K562 (cell line): Measurements from ENCODE around the gene TBX10. TPM values are rescaled to one million over a fixed set of nuclear protein-coding genes. Genes with fewer than 3 reads are reported as not detected.

Source experiments
- ATAC-seq: fragments of 200-7000 bp; cut with Tn5 transposase; 3 replicates; pipeline ENCODE4 v1.9.1; 2020; ENCODE audit warnings: moderate library complexity
- BruUV-seq: library from RNA; stranded (reverse); fragments of 400-500 nt; replicated peaks from 2 replicates; lab custom pipeline; 2021; lab: Mats Ljungman, UMichigan
- CTCF ChIA-PET: fragments of 300-600 bp; formaldehyde crosslinking; extraction: SDS; loops from one replicate; lab custom pipeline; 2021; ENCODE audit warnings: low intra/inter-chr PET ratio; lab: Yijun Ruan, JAX
- POLR2A ChIA-PET: fragments of 300-600, 350-650 bp; sonication (Branson Sonifier 250); formaldehyde crosslinking; extraction: SDS; loops from one replicate; lab custom pipeline; 2021; ENCODE audit warnings: antibody characterized with exemption, inconsistent platforms; lab: Yijun Ruan, JAX
- DNase-seq, 4 experiments: peaks; one replicate each; pipeline versions ENCODE4 v3.0.0 to v3.0.0-alpha.2; 2011 to 2018; ENCODE audit warnings: low spot score in 3 of 4, mixed read lengths in 3 of 4; ENCODE audit errors: extremely low read depth in 1 of 4
- FAIRE-seq: peaks from 2 replicates; lab custom pipeline; 2011; peaks lifted over from hg19 to GRCh38; lab: Jason Lieb, UNC
- H2AFZ ChIP-seq: 2 replicates; pipeline ENCODE4 v1.6.0; 2011; ENCODE audit warnings: low read depth, low read length, control low read depth, inconsistent platforms
- H3K27ac ChIP-seq: fragments of 200-600 bp; 3 replicates; pipeline ENCODE4 v1.8.0; 2011; ENCODE audit warnings: low read depth, mild to moderate bottlenecking, control low read depth, inconsistent platforms, low read length, moderate library complexity, mixed read lengths; ENCODE audit errors: extremely low read depth
- H3K27me3 ChIP-seq, 2 experiments: fragments of 300-600 bp in 1 of 2; 2 replicates in 1 of 2; 3 replicates in 1 of 2; pipeline versions ENCODE4 v1.6.0 to v1.8.0; 2011; ENCODE audit warnings: inconsistent platforms in 2 of 2, low read length in 2 of 2, mild to moderate bottlenecking in 1 of 2, mixed read lengths in 1 of 2, moderate library complexity in 1 of 2; ENCODE audit not compliant: control insufficient read depth in 2 of 2, insufficient read depth in 2 of 2
- H3K36me3 ChIP-seq: fragments of 300-600 bp; 3 replicates; pipeline ENCODE4 v1.8.0; 2011; ENCODE audit warnings: mild to moderate bottlenecking, low read length, inconsistent platforms; ENCODE audit not compliant: control insufficient read depth, insufficient read depth
- H3K4me1 ChIP-seq, 2 experiments: fragments of 200-600 bp in 1 of 2; replicated peaks in 1 of 2; 2 replicates in 1 of 2; 3 replicates in 1 of 2; pipeline versions ENCODE4 v1.5.1 to v1.8.0; 2011; ENCODE audit warnings: inconsistent platforms in 2 of 2, low read length in 2 of 2, mild to moderate bottlenecking in 1 of 2, mixed read lengths in 1 of 2, moderate library complexity in 1 of 2; ENCODE audit not compliant: control insufficient read depth in 2 of 2, insufficient read depth in 2 of 2
- H3K4me2 ChIP-seq: 2 replicates; pipeline ENCODE4 v1.6.1; 2011; ENCODE audit warnings: low read length, control low read depth, inconsistent platforms, mixed read lengths; ENCODE audit not compliant: insufficient read depth
- H3K4me3 ChIP-seq: fragments of 200-600 bp; sonication (generic), shearing (Covaris generic); 2 replicates; pipeline ENCODE4 v1.5.1; 2016; ENCODE audit warnings: control low read depth, inconsistent platforms
- H3K79me2 ChIP-seq: fragments of 200-600 bp; 3 replicates; pipeline ENCODE4 v1.8.0; 2011; ENCODE audit warnings: low read length, inconsistent platforms; ENCODE audit not compliant: control insufficient read depth, insufficient read depth
- H3K9ac ChIP-seq, 2 experiments: 2 replicates each; pipeline versions ENCODE4 v1.6.0 to v1.6.1; 2011; ENCODE audit warnings: low read depth in 2 of 2, low read length in 2 of 2, control low read depth in 1 of 2, inconsistent platforms in 1 of 2, mild to moderate bottlenecking in 1 of 2, mixed read lengths in 1 of 2; ENCODE audit not compliant: insufficient read depth in 1 of 2
- H3K9me1 ChIP-seq: one replicate; pipeline ENCODE4 v1.6.0; 2011; ENCODE audit warnings: inconsistent platforms, mild to moderate bottlenecking, low read length, moderate library complexity; ENCODE audit not compliant: control insufficient read depth, insufficient read depth
- H3K9me3 ChIP-seq: replicated peaks from 2 replicates; pipeline ENCODE4 v1.5.1; 2011; ENCODE audit warnings: low read depth, low read length, inconsistent platforms; ENCODE audit not compliant: control insufficient read depth, insufficient read depth
- H4K20me1 ChIP-seq: replicated peaks from 2 replicates; pipeline ENCODE4 v1.6.1; 2011; ENCODE audit warnings: low read length, inconsistent platforms, mixed read lengths; ENCODE audit not compliant: control insufficient read depth, insufficient read depth
- BRD9 ChIP-seq: fragments of 450-650 bp; IDR thresholded peaks from 2 replicates; pipeline ENCODE4 v1.6.1; 2018; ENCODE audit warnings: low read depth; ENCODE audit not compliant: partially characterized antibody
- DDX20 ChIP-seq: fragments of 450-650 bp; IDR thresholded peaks from 2 replicates; pipeline ENCODE4 v1.6.1; 2016; ENCODE audit warnings: missing genetic modification characterization, low read depth, mild to moderate bottlenecking, missing compliant biosample characterization, moderate library complexity
- DPF2 ChIP-seq: fragments of 450-650 bp; IDR thresholded peaks from 2 replicates; pipeline ENCODE4 v1.6.1; 2016
- EWSR1 ChIP-seq: fragments of 450-650 bp; IDR thresholded peaks from 2 replicates; pipeline ENCODE4 v1.6.1; 2018; ENCODE audit warnings: borderline replicate concordance, mild to moderate bottlenecking, low read depth, moderate library complexity; ENCODE audit not compliant: partially characterized antibody
- MLX ChIP-seq, 2 experiments: fragments of 450-650 bp in 1 of 2; sonication (generic) in 1 of 2; formaldehyde crosslinking; conservative IDR thresholded peaks; 2 replicates each; pipeline versions ENCODE4 v1.4.0 to v1.8.1; 2020 to 2022; ENCODE audit warnings: mild to moderate bottlenecking in 1 of 2, missing genetic modification reagents in 1 of 2
- PPARD ChIP-seq: fragments of 250-450 bp; sonication (Bioruptor Pico); IDR thresholded peaks from 2 replicates; pipeline ENCODE4 v1.8.0; 2022; ENCODE audit warnings: inconsistent platforms, mild to moderate bottlenecking, moderate library complexity
- RB1 ChIP-seq: fragments of 450-650 bp; IDR thresholded peaks from 2 replicates; pipeline ENCODE4 v1.6.1; 2017; ENCODE audit warnings: low read depth, mild to moderate bottlenecking
- RBM39 ChIP-seq: fragments of 200-400 bp; formaldehyde crosslinking; optimal IDR thresholded peaks from 2 replicates; pipeline ENCODE3; 2018; ENCODE audit warnings: low read depth, low read length
- SMC3 ChIP-seq: conservative IDR thresholded peaks from 2 replicates; pipeline ENCODE4 v1.6.1; 2011; ENCODE audit warnings: low read depth, low read length, improper control_type of control experiment; ENCODE audit not compliant: insufficient read depth
- ZBTB12 ChIP-seq: fragments of 250-450 bp; sonication (Bioruptor Pico); IDR thresholded peaks from 2 replicates; pipeline ENCODE4 v1.4.0; 2020
- ZNF589 ChIP-seq: fragments of 200-800 bp; sonication (Bioruptor generic); IDR thresholded peaks from 2 replicates; pipeline ENCODE4 v1.6.1; 2016; ENCODE audit warnings: low read depth, missing genetic modification characterization, missing compliant biosample characterization
- ZNF75A ChIP-seq: fragments of 450-650 bp; formaldehyde crosslinking; IDR thresholded peaks from 2 replicates; pipeline ENCODE4 v1.4.0; 2020; ENCODE audit warnings: mild to moderate bottlenecking
- WGBS: fragments of 100-300 bp; shearing (Covaris generic); methylation state at CpG from one replicate; pipeline ENCODE4 v1.1.6; 2016; ENCODE audit warnings: low coverage, mixed read lengths; ENCODE audit not compliant: insufficient coverage; ENCODE audit errors: missing lambda C conversion rate; 5-methylcytosine and 5-hydroxymethylcytosine counted together
- in situ Hi-C: fragments of 300-500 bp; cut with MboI; formaldehyde crosslinking; loops from 4 replicates; pipeline ENCODE4 v1.15.0; 2018; ENCODE audit warnings: inconsistent platforms, mixed read lengths
- intact Hi-C: fragments of 100-400 bp; cut with micrococcal nuclease; formaldehyde crosslinking; loops from 2 replicates; pipeline ENCODE4 v1.14.2; 2022
- polyA plus RNA-seq, 8 experiments: library from polyadenylated mRNA; depleted of rRNA in 4 of 8; stranded (reverse) in 5 of 8; unstranded in 3 of 8; fragments of >200 nt; fragmentation: Nextera tagmentation in 2 of 8; fragmentation: Illumina TruSeq in 1 of 8; extraction: Ambion mirVana in 2 of 8; extraction: Trizol in 1 of 8; gene quantifications; 2 replicates each; pipeline versions ENCODE4 v1.2.1 to v1.2.3, GENCODE V29; 2011 to 2014; ENCODE audit warnings: inconsistent platforms in 1 of 8, missing spikeins in 1 of 8
- total RNA-seq, 7 experiments: library from RNA; depleted of rRNA in 6 of 7; stranded (reverse); fragments of >200 nt in 6 of 7; fragmentation: Illumina TruSeq in 2 of 7; extraction: Trizol in 2 of 7; gene quantifications; 2 replicates each; pipeline versions ENCODE4 v1.2.1 to v1.2.3, GENCODE V29; 2011 to 2021; ENCODE audit warnings: low replicate concordance in 1 of 7

Gene TBX10
- total and polyA plus RNA-seq, 9 of the 15 experiments (the other 6 are each of a cell fraction or from before 2014, with no cell fraction given): not detected

DNA sequence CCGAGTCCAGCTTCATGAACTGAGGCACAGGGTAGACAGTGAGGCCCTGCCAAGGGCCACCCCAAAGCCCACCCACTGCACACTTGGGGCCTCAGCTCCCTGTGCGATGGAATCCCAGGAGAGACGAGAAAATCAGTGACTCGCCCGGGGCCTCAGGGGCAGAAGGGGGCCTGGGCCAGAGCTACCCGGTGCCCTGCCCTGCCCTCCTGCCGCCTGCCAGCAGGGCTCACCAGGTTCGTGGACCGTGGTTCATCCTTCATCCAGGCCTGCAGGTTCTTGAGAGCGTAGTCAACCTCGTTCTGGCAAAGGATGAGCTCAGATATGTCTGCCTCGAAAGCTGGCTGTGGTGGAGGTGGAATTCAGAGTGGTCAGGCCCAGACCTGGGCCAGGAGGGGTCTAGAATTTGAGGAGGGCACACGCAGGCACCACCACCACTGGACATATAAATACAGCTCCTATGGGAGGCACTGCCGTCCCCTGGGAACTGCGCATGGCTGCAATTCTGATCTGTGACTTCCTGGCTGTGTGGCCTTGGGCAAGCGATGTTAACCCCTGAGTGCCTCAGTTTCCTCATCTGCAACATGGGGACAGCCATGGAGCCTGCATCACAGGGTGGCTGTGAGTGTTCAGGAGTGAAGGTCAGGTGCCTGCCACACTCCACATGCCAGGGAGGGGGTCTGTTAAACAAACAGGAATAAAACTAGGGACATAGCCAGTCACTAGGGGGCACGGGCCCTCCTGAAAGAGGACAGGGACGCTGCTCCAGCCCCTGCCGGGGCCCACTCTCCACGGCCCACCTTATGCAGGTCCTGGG, 27.3 kb upstream of the TBX10 start:
- FAIRE-seq (no peak), DNase-seq (no peak), ATAC-seq (no peak)
- Histone ChIP-seq H3K9me1 (no peaks in the 10 kb centered on the region), H3K4me2 (no peak overlapping the region), H3K4me3 (no peak overlapping the region), H4K20me1 (0 out of 2 replicates have a peak, but pooled peaks cover 9% of the 10 kb centered on the region), H3K9me3 (0 out of 2 replicates have a peak, but pooled peaks cover 1% of the 10 kb centered on the region), H2AFZ (no peak overlapping the region), H3K4me1 (peaks cover 0 to 30% of the 10 kb centered on the region in 2 experiments; a peak in 2 of 5 replicates), H3K9ac (no peak overlapping the region), H3K27me3 (peaks cover 19 to 48% of the 10 kb centered on the region in 2 experiments; a peak in 4 of 5 replicates), H3K79me2 (no peaks in the 10 kb centered on the region), H3K36me3 (no peaks in the 10 kb centered on the region), H3K27ac (no peak overlapping the region)
- WGBS: 9% methylated on average over 20 of the region's 20 CpGs
- no peak for TF ChIP-seq ZNF589 (CRISPR knock-in tag)
- TF ChIP-seq ZBTB12 (CRISPR knock-in tag): no peak
- no peak for TF ChIP-seq BRD9
- no peak for TF ChIP-seq MLX (CRISPR knock-in tag; conservative IDR thresholded peaks at IDR 0.05)
- TF ChIP-seq SMC3: no peak
- TF ChIP-seq RBM39: no peak
- no peak for TF ChIP-seq PPARD (CRISPR knock-in tag)
- no peak for TF ChIP-seq ZNF75A (CRISPR knock-in tag)
- TF ChIP-seq RB1: no peak
- TF ChIP-seq DDX20 (tag): no peak
- TF ChIP-seq DPF2: no peak
- no peak for TF ChIP-seq EWSR1
- POLR2A ChIA-PET: interaction anchor here (0.7 kb wide), 1 partner anchor 19 kb away, joined by 3 read pairs; no protein-coding TSS in a partner anchor
- CTCF ChIA-PET: no interaction called here
- no TSS peak for BruUV-seq
- intact Hi-C loops: no loop called here
- in situ Hi-C loops: loop anchor here (10.0 kb wide), 1 partner anchor 128 kb away; no protein-coding TSS in a partner anchor
